GM21447 (cell line): ENCODE results near the gene ZNF418.
A peak's percentile ranks its signal among the peaks of the same experiment; 100 is the strongest.
"Not testable (repeated sequence)": the region's sequence is repeated elsewhere in the genome, so short reads cannot be mapped to it uniquely, and the experiment has no call there.

ENCODE experiments used
- ATAC-seq: cut with Tn5 transposase; IDR thresholded peaks from one replicate; pipeline ENCODE4 v1.9.1; 2021; ENCODE audit not compliant: unreplicated experiment

Gene ZNF418

DNA sequence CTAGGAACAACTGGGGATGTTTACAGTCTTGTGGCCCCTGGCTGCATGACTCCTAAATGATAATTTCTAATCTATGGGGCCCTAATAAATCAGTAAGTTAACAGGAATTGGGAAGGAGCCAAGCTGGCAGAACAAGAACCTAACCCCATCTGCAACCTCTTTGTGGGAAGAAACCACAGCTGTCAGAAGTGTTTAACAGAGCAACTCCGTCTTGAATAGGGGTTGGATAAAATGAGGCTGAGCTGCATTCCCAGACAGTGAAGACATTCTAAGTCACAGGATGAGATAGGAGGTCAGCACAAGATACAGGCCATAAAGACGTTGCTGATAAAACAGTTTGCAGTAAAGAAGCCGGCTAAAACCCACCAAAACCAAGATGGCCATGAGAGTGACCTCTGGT lies 44.5 kb downstream of the ZNF418 start:
- ATAC-seq, result not testable (repeated sequence)

DNA sequence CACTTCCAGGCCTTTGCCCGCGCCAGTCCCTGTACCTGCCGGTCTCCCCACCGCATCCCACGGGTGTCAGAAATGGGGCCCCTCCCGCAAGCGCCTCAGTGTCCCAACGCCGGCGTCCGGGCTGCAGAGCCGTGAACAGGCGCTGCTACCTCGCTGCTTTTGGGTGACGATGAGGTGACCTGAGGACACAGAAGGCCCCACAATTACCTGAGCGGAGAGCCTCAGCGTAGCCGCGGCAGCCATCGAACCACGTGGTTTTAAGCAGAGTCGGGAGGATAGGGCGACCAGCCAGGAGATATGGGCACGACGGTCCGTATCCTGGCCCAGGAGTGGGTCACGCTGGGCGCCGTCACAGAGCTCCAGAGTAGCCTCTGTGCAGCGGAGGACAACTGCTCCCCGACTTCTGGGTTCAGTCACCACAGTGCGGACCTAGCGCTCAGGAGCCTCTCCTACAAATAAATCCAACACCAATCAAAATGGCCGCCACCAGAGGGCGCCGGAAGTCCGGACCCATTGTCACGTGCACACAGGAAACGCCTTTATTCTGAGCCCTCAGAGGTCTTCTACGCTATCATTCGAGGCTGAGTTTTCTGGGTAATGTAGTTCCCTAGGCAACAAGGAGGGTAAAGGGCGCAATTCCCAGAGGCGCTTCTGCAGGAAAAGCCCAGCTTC lies 46.5 kb downstream of the ZNF418 start, which contains the start of gene ZNF814:
TSS of gene ZNF814 (minus strand) at position 478 of the 672 bp plus-strand sequence. CDS start at position 243, 235 bp downstream.
- ATAC-seq, result peak; percentile 84

DNA sequence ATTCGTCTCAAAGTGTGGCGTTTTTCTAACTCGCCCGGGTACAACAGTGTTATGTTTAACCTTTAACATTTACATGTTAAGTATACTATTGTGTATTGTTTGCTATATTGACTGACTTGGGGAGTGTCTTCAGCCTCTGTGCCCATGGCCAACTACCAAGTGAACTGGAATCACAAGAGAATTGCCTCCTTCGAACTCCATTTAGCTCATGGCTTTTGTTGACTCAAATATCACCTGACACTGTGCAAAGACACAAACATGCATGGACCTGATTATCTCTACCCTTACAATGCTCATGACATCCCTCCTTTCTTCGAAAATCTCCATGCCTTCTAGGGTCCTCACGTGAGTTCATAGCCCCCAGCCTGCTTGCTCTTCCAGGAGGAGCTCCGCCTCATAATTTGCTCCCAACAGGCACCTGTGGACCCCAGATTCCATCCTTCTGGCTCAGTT lies 47.1 kb downstream of the ZNF418 start:
- no peak for ATAC-seq

- no peak for ATAC-seq
Measured at GRCh38 chr19:57887195-57887941, 47.8 kb downstream of the ZNF418 start.

DNA sequence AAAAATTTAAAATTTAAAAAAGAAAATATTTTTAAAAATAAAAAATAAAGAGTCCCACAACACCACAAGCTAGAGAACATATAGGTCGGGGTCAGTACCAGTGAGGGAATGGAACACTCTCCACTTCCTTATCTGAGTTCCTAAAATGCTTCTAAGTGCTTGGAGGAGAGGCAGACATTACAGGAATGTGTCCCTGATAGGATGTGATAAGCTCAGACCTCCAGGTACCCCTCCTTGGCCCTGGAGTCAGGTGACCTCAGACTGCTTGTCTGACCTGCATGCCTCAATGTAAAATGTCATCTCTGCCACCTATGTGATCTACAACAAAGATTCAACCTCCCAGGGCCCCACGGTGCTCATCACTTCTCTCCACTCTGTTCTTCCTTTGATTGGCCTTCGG lies 49.2 kb downstream of the ZNF418 start:
- ATAC-seq, result no peak

DNA sequence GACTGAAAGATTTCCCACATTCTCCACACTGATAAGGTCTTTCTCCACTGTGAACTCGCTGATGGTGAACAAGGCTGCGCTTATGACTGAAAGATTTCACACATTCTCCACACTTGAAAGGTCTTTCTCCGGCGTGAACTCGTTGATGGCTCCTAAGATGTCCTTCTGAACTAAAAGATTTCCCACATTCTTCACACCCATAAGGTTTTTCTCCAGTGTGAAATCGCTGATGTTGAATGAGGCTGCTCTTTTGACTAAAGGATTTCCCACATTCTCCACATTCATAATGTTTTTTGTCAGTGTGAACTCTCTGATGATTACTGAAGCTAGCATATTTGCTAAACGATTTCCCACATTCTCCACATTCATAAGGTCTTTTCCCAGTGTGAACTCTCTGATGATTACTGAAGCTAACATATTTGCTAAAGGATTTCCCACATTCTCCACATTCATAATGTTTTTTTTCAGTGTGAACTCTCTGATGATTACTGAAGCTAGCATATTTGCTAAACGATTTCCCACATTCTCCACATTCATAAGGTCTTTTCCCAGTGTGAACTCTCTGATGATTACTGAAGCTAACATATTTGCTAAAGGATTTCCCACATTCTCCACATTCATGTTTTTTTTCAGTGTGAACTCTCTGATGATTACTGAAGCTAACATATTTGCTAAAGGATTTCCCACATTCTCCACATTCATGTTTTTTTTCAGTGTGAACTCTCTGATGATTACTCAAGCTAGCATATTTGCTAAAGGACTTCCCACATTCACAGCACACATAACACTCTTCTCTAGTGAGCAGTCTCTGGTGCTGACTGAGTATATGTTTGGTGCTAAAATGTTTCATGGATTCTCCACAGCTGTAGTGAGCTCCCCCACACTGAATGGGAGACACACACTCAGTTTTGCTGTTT lies 61.1 kb downstream of the ZNF418 start:
- ATAC-seq, result not testable (repeated sequence)

DNA sequence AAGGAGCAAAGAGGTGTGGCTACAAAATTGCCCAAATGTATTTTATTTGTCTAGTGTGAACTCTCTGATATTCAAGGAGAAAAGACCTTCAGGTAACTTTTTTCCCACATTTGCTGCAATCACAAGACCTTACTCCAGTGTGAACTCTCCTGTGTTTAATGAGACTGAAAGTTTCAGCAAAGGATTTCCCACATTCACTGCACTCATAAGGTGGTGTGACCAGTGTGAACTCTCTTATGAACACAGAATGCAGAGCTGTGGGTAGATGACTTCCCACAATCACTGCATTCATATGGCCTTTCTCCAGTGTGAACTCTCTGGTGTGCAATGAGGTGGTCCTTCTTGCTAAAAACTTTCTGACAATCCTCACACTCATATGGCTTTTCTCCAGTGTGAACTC lies 62.8 kb downstream of the ZNF418 start:
- no peak for ATAC-seq
